Subcutaneous preadipocyte (primary cell): ENCODE measurements around the gene ADPRS. TPM values are rescaled to one million over a fixed set of nuclear protein-coding genes. Genes with fewer than 3 reads are reported as not detected.

Experiments used
- total RNA-seq: library from RNA; depleted of rRNA; stranded (reverse); fragments of >200 nt; gene quantifications from 2 replicates; pipeline ENCODE4 v1.2.3, GENCODE V29; 2012

ADPRS gene, protein sequence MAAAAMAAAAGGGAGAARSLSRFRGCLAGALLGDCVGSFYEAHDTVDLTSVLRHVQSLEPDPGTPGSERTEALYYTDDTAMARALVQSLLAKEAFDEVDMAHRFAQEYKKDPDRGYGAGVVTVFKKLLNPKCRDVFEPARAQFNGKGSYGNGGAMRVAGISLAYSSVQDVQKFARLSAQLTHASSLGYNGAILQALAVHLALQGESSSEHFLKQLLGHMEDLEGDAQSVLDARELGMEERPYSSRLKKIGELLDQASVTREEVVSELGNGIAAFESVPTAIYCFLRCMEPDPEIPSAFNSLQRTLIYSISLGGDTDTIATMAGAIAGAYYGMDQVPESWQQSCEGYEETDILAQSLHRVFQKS
- 15.1 and 20.3 TPM in 2 replicates for total RNA-seq

DNA sequence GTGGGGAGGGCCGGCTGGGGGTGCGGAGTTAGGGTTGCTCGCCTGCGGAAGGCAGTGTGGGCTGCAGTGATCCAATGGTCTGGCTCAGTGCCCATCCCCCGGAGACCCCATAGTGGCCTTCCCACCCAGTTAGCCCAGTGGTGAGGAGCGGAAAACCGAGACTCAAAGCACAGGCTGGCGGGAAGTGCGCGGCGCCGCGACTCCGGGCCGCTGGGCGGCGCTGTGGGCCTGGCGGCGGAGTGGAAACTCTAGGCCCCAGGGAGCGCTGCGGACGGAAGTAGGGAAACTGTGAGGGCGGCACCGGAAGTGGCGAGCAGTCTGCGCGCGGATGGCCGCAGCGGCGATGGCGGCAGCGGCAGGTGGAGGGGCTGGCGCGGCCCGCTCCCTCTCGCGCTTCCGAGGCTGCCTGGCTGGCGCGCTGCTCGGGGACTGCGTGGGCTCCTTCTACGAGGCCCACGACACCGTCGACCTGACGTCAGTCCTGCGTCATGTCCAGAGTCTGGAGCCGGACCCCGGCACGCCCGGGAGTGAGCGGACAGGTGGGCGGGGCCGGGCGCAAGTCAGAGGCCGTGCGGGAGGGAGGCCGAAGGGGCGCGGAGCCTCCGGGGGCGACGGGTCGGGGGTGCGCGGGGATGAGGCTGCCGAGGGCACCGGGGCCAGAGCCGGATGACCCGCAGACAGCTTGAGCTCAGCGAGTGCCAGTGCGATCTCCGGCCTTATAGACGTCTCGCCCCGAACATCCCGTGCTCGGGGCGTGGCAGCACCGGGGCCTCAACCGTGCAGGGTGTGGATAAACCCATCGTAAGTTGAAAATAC is at the start of gene ADPRS:
TSS of gene ADPRS (plus strand) at position 316 of the 816 bp plus-strand sequence. CDS start at position 329, 13 bp downstream.

DNA sequence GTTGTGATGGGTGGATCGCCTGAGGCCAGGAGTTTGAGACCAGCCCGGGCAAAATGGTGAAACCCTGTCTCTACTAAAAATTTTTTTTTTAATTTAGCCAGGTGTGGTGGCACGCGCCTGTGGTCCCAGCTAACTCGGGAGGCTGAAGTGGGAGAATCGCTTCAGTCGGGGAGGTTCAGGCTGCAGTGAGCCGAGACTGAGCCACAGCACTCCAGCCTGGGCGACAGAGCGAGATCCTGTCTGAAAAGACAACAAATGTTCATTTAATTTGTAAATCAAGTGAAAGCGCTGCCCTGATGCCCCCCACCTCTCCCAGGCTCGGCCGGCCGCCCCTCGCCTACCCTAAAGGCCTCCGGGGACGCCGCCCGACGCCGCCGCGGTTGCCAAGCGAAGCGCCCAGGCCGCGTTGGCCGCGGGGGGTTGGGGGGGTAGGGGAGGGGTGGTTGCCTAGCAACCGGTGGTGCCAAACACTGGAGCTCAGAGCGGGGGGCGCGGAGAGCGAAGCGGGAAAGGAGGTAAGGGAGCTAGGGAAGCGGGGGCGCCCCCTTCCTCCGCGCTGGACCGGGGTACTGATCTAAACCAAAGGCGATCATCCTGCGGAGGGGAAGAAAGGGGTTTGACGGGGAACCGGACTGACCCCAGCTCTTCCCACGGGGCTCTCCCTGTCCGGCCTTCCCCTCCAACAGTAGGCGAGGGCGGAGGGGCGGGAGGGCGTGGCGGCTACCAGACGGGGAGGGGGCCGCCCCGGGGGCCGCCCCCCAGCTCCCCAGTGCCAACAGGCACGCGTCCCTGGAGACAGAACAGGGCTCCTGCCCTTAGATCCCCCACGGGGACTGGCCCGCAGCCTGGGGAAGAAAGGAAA is 4.8 kb upstream of the ADPRS start, which contains the start of gene TEKT2:
TSS of gene TEKT2 (plus strand) at position 460 of the 862 bp plus-strand sequence. CDS start 828 bp downstream, outside the sequence.

DNA sequence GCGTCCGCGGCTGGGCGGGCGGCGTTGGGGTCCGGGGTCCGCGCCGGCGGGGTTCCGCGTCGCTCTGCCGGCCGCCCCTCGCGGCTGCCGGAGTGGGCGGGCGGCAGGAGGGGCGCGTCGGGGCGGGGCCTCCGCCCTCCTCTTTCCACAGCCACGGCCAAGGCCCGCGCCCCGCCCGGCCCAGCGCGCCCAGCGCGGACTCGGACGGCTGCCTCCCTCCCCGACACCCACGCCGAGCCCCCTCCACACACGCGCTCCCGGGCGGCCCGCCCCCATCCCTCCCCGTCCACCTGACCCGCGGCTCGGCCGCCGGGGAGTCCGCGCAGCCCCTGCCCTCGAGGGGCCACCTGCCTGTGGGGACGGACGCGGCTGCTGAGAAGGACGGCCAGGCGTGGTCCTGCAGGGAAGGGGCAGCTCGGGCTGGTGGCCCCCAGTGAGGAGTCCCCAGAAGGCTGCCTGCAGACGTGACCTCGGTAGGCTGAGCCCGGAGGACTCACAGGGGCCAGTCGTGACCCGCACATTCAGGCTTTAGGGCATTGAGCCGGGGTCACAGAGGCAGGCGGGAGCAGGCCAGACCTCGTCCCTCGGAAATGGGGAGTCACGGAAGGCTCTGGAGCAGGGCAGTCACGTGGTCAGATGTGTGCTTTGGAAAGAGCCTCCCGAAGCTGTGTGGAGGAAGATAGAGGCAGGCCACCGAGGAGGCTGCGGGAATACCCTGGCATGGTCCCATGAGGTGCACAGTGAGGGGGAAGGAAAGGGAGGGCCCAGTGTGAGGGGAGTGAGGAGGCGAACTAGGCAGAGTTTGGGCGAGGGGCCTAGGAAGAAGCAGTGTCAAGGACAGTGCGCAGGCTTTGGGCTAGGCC is 36.7 kb downstream of the ADPRS start, which contains the start of gene COL8A2:
TSS of gene COL8A2 (minus strand) at position 94 of the 863 bp plus-strand sequence. CDS start 24,980 bp downstream, outside the sequence.

Other genes with a start within 250 kb of the ADPRS start
- gene AGO1, start 205.7 kb upstream of the ADPRS start, total RNA-seq: 15.4 and 23.7 TPM in 2 replicates
- 11.4 and 14.3 TPM in 2 replicates for gene AGO3, start 157.8 kb upstream of the ADPRS start, total RNA-seq
- gene TEKT2, start 4.8 kb upstream of the ADPRS start, total RNA-seq: not detected in 2 replicates
- 2.3 and 3.7 TPM in 2 replicates for gene COL8A2, start 36.3 kb downstream of the ADPRS start, total RNA-seq
- gene TRAPPC3, start 60.6 kb downstream of the ADPRS start, total RNA-seq: 58.1 and 62.6 TPM in 2 replicates
- 99.9 and 136 TPM in 2 replicates for gene MAP7D1, start 67.3 kb downstream of the ADPRS start, total RNA-seq
- gene THRAP3, start 135.6 kb downstream of the ADPRS start, total RNA-seq: 102 and 134 TPM in 2 replicates
- gene SH3D21, start 217.5 kb downstream of the ADPRS start, total RNA-seq: 1.5 and 2.7 TPM in 2 replicates
- gene EVA1B, start 234.8 kb downstream of the ADPRS start, total RNA-seq: 169 and 186 TPM in 2 replicates